GM23338 (cell line): ENCODE measurements around the gene CDK2. TPM values are rescaled to one million over a fixed set of nuclear protein-coding genes. Genes with fewer than 3 reads are reported as not detected.

Experiments
- ATAC-seq: fragments of 200-7000 bp; cut with Tn5 transposase; 3 replicates; pipeline ENCODE4 v1.9.1; 2020
- DNase-seq: peaks from one replicate; pipeline ENCODE4 v3.0.0-alpha.2; 2015; ENCODE audit warnings: low spot score
- H2AFZ ChIP-seq: fragments of 200-600 bp; sonication (generic); 2 replicates; pipeline ENCODE4 v1.8.0; 2016; ENCODE audit warnings: antibody characterized with exemption, mild to moderate bottlenecking, moderate library complexity
- H3F3A ChIP-seq: fragments of 200-600 bp; sonication (generic); replicated peaks from 2 replicates; pipeline ENCODE4 v1.8.0; 2017; ENCODE audit warnings: antibody characterized with exemption, mixed run types, low read depth
- H3K27ac ChIP-seq: fragments of 200-600 bp; sonication (generic); 2 replicates; pipeline ENCODE4 v1.6.1; 2016; ENCODE audit warnings: low read depth
- H3K27me3 ChIP-seq: fragments of 200-600 bp; sonication (generic); 2 replicates; pipeline ENCODE4 v1.8.0; 2016; ENCODE audit warnings: mild to moderate bottlenecking, mixed run types, moderate library complexity; ENCODE audit not compliant: insufficient read depth
- H3K36me3 ChIP-seq: fragments of 200-600 bp; sonication (generic); 2 replicates; pipeline ENCODE4 v1.8.0; 2016; ENCODE audit warnings: mild to moderate bottlenecking; ENCODE audit not compliant: insufficient read depth
- H3K4me1 ChIP-seq: fragments of 200-600 bp; sonication (generic); 2 replicates; pipeline ENCODE4 v1.8.0; 2016; ENCODE audit warnings: mild to moderate bottlenecking, moderate library complexity; ENCODE audit not compliant: insufficient read depth
- H3K4me2 ChIP-seq: fragments of 200-600 bp; sonication (generic); 2 replicates; pipeline ENCODE4 v1.7.1; 2017; ENCODE audit warnings: mixed run types
- H3K4me3 ChIP-seq: fragments of 200-600 bp; sonication (generic); 2 replicates; pipeline ENCODE4 v1.6.1; 2016; ENCODE audit warnings: mixed run types
- H3K79me2 ChIP-seq: fragments of 200-600 bp; sonication (generic); replicated peaks from 2 replicates; pipeline ENCODE4 v1.8.0; 2017; ENCODE audit warnings: mild to moderate bottlenecking; ENCODE audit not compliant: insufficient read depth
- H3K9me2 ChIP-seq: fragments of 200-600 bp; sonication (generic); 2 replicates; pipeline ENCODE4 v1.8.0; 2017; ENCODE audit not compliant: insufficient read depth
- H4K20me1 ChIP-seq: fragments of 200-600 bp; sonication (generic); replicated peaks from 2 replicates; pipeline ENCODE4 v1.8.0; 2017; ENCODE audit warnings: mild to moderate bottlenecking; ENCODE audit not compliant: insufficient read depth
- H3K27ac Mint-ChIP-seq: 2 replicates; pipeline ENCODE4 v1.8.0; 2020; ENCODE audit warnings: inconsistent platforms, mild to moderate bottlenecking, moderate library complexity, mixed read lengths
- H3K27me3 Mint-ChIP-seq: 3 replicates; pipeline ENCODE4 v1.8.0; 2022; ENCODE audit warnings: low read depth, mild to moderate bottlenecking, moderate library complexity, mixed read lengths, inconsistent platforms; ENCODE audit not compliant: insufficient read depth, poor library complexity
- H3K36me3 Mint-ChIP-seq: 3 replicates; pipeline ENCODE4 v1.8.0; 2021; ENCODE audit warnings: low read depth, mild to moderate bottlenecking, inconsistent platforms, moderate library complexity, mixed read lengths
- H3K4me1 Mint-ChIP-seq: 3 replicates; pipeline ENCODE4 v1.8.0; 2020; ENCODE audit warnings: mild to moderate bottlenecking, inconsistent platforms, mixed read lengths
- H3K4me3 Mint-ChIP-seq: 3 replicates; pipeline ENCODE4 v1.8.0; 2021; ENCODE audit warnings: moderate library complexity, mild to moderate bottlenecking, inconsistent platforms, mixed read lengths
- H3K9me3 Mint-ChIP-seq: 3 replicates; pipeline ENCODE4 v1.8.0; 2020; ENCODE audit warnings: moderate library complexity, mild to moderate bottlenecking, inconsistent platforms, mixed read lengths
- CREB1 ChIP-seq: fragments of 250-450 bp; sonication (Bioruptor Pico); IDR thresholded peaks from 2 replicates; pipeline ENCODE4 v1.5.0; 2020; ENCODE audit warnings: low read depth, mild to moderate bottlenecking, moderate library complexity
- ETS1 ChIP-seq: IDR thresholded peaks from 2 replicates; pipeline ENCODE4 v1.6.1; 2016; ENCODE audit warnings: antibody characterized with exemption
- EZH2 ChIP-seq: fragments of 200-600 bp; sonication (generic); IDR thresholded peaks from one replicate; pipeline ENCODE4 v1.8.0; 2017; ENCODE audit warnings: antibody characterized with exemption, mild to moderate bottlenecking, low read depth; ENCODE audit not compliant: unreplicated experiment
- EZH2phosphoT487 ChIP-seq: fragments of 200-600 bp; sonication (generic); IDR thresholded peaks from one replicate; pipeline ENCODE4 v1.8.1; 2018; ENCODE audit warnings: antibody characterized with exemption; ENCODE audit not compliant: unreplicated experiment
- JUNB ChIP-seq: IDR thresholded peaks from one replicate; pipeline ENCODE4 v1.6.1; 2016; ENCODE audit warnings: antibody characterized with exemption; ENCODE audit not compliant: unreplicated experiment
- NANOG ChIP-seq: IDR thresholded peaks from 2 replicates; pipeline ENCODE4 v1.6.1; 2016; ENCODE audit warnings: antibody characterized with exemption, borderline replicate concordance
- POLR2AphosphoS5 ChIP-seq: IDR thresholded peaks from 2 replicates; pipeline ENCODE4 v1.6.1; 2016; ENCODE audit warnings: antibody characterized with exemption, low read depth
- REST ChIP-seq: IDR thresholded peaks from one replicate; pipeline ENCODE4 v1.6.1; 2018; ENCODE audit warnings: antibody characterized with exemption; ENCODE audit not compliant: unreplicated experiment
- STAT1 ChIP-seq: IDR thresholded peaks from one replicate; pipeline ENCODE4 v1.6.1; 2016; ENCODE audit warnings: antibody characterized with exemption; ENCODE audit not compliant: unreplicated experiment
- ZNF114 ChIP-seq: fragments of 250-450 bp; sonication (Bioruptor Pico); IDR thresholded peaks from 2 replicates; pipeline ENCODE4 v1.5.0; 2020; ENCODE audit warnings: mild to moderate bottlenecking, moderate library complexity
- ZNF331 ChIP-seq: fragments of 250-450 bp; sonication (Bioruptor Pico); IDR thresholded peaks from 2 replicates; pipeline ENCODE4 v1.5.0; 2020; ENCODE audit warnings: low read depth, mild to moderate bottlenecking, moderate library complexity
- ZNF462 ChIP-seq: fragments of 250-450 bp; sonication (Bioruptor Pico); IDR thresholded peaks from 2 replicates; pipeline ENCODE4 v1.5.0; 2020; ENCODE audit warnings: mild to moderate bottlenecking, moderate library complexity
- polyA plus RNA-seq: library from polyadenylated mRNA; unstranded; fragments of >200 nt; fragmentation: Nextera tagmentation; extraction: Ambion mirVana; gene quantifications from 2 replicates; pipeline ENCODE4 v1.2.1, GENCODE V29; 2016
- total RNA-seq: library from RNA; depleted of rRNA; stranded (reverse); fragments of >200 nt; shearing (Covaris generic); gene quantifications from 2 replicates; pipeline ENCODE4 v1.2.3, GENCODE V29; 2014
- TF ChIP-seq, protein P1 (sequence below), 2 experiments: fragments of 200-600 bp in 1 of 2; sonication (generic) in 1 of 2; conservative IDR thresholded peaks; 2 replicates each; pipeline versions ENCODE4 v1.5.1 to v1.6.1; 2016 to 2017; ENCODE audit warnings: antibody characterized with exemption in 2 of 2, low read depth in 2 of 2, mild to moderate bottlenecking in 2 of 2, moderate library complexity in 1 of 2

The CDK2 gene
- total and polyA plus RNA-seq, 2 experiments from 2014 or later, result 15.2 to 31.0 TPM

GRCh38 chr12:55925371-55925770, 41.3 kb upstream of the CDK2 start:
- Histone ChIP-seq H3K4me2 (peak overlapping the region; percentile 85), H3F3A (peaks cover 18% of the 10 kb centered on the region), H3K79me2 (peaks cover 64% of the 10 kb centered on the region), H3K9me2 (no peaks in the 10 kb centered on the region), H3K4me3 (peak overlapping the region; percentile 99), H3K27ac (0 out of 2 replicates have a peak overlapping the region, but pooled peaks have one; percentile 18), H3K36me3 (peaks cover 4% of the 10 kb centered on the region; the same call in 1 of the 2 replicates), H2AFZ (no peak overlapping the region), H3K4me1 (peaks cover 29% of the 10 kb centered on the region), H3K27me3 (no peaks in the 10 kb centered on the region), H4K20me1 (peaks cover 3% of the 10 kb centered on the region)
- no peaks in the 10 kb centered on the region; the same call in 2 of the 3 replicates for H3K9me3 Mint-ChIP-seq
- TF ChIP-seq STAT1, result no peak
- no peak for TF ChIP-seq ZNF114
- TF ChIP-seq JUNB, result no peak
- no peak for TF ChIP-seq ZNF331
- no peak for TF ChIP-seq ZNF462 (CRISPR knock-in tag)
- no peak for TF ChIP-seq REST
- TF ChIP-seq NANOG, result no peak
- no peak for TF ChIP-seq ETS1
- TF ChIP-seq, protein P1, sequence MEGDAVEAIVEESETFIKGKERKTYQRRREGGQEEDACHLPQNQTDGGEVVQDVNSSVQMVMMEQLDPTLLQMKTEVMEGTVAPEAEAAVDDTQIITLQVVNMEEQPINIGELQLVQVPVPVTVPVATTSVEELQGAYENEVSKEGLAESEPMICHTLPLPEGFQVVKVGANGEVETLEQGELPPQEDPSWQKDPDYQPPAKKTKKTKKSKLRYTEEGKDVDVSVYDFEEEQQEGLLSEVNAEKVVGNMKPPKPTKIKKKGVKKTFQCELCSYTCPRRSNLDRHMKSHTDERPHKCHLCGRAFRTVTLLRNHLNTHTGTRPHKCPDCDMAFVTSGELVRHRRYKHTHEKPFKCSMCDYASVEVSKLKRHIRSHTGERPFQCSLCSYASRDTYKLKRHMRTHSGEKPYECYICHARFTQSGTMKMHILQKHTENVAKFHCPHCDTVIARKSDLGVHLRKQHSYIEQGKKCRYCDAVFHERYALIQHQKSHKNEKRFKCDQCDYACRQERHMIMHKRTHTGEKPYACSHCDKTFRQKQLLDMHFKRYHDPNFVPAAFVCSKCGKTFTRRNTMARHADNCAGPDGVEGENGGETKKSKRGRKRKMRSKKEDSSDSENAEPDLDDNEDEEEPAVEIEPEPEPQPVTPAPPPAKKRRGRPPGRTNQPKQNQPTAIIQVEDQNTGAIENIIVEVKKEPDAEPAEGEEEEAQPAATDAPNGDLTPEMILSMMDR (conservative IDR thresholded peaks at IDR 0.05; ENCODE audit: low read depth in 2 of 2), result no peak
- no peak for TF ChIP-seq EZH2phosphoT487
- TF ChIP-seq CREB1, result no peak
- no peak for TF ChIP-seq EZH2
- no peak for TF ChIP-seq POLR2AphosphoS5
- H3K36me3 Mint-ChIP-seq, result peaks cover 35% of the 10 kb centered on the region
- peak overlapping the region; percentile 64 for H3K27ac Mint-ChIP-seq
- H3K27me3 Mint-ChIP-seq, result peaks cover 8% of the 10 kb centered on the region
- peaks cover 25% of the 10 kb centered on the region for H3K4me1 Mint-ChIP-seq
- H3K4me3 Mint-ChIP-seq, result peak overlapping the region; percentile 98
- no peak for ATAC-seq
- DNase-seq, result no peak
